Non-pigmented ciliary epithelial cell (primary cell): ENCODE data around the gene CCNF.
A peak's percentile ranks its signal among the peaks of the same experiment; 100 is the strongest.
"Not testable (repeated sequence)": the region's sequence is repeated elsewhere in the genome, so short reads cannot be mapped to it uniquely, and the experiment has no call there.

Experiments used
- DNase-seq: peaks from one replicate; pipeline ENCODE4 v3.0.0-alpha.2; 2010; ENCODE audit warnings: low read depth

CCNF gene

DNA sequence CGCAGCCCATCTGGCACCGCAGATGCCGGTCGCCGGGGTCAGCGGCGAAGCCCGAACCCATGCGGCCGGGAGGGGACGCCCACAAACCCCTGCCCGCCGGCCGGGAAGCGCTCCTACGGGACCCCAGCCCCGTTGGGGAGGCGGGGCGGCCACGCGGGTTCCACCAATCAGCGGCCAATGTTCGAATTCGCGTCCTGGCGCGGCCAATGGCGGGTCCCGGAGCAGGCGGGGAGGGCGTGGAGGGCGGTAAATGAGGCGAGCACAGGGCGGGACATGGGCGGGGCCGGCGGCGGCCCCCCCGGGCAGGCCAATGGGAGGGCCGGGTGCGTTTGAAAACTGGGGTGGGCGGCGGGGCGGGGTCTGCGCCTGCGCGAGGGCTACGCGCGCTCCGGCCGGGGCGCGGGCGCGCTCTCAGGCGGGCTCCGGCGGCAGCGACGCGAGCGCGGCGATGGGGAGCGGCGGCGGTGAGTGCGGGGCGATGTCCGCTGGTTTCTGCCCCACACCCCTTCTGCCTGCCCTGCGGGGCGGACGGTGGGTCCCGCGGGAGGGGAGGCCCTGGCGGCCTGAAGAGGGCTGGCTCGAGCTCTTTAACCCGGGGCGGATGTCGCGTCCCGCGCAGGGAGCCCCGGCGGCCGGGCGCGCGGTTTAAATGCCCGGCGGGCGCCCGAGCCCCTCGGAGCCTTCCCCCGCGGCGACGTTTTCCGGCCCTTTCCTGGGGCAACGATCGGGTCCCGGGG, at the start of gene CCNF:
TSS of gene CCNF (plus strand) at position 414 of the 737 bp plus-strand sequence. CDS start at position 449, 35 bp downstream.
- DNase-seq = peak; percentile 51

DNA sequence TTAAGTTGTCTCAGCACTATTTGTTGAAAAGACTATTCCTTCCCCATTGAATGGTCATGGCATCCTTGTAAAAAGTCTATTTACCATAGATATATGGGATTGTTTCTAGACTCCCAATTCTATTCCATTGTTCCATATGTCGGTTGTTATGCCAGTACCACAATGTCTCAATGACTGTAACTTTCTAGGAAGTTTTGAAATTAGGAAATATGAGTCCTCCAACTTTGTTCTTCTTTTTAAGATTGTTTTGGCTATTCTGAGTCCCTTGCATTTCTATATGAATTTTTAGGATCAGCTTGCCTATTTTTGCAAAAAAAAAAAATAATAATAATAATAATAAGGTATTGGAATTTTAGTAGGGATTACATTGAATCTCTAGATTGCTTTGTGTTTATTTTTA, 45.7 kb upstream of the CCNF start:
- DNase-seq = no peak

DNA sequence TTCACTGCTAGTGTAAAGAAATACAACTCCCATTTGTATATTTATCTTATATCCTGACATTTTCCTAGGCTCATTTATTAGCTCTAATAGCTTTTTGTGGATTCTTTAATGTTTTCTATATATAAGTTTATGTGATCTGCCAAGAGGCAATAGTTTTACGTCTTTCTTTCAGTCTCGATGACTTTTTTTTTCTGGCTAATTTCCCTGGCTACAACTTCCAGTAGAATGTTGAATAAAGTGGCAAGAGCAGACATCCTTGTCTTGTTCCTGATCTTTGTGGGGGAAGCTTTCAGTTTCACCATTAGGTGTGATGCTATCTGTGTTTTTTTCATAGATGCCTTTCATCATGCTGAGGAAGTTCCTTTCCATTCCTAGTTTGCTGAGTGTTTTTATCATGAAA, 44.8 kb upstream of the CCNF start:
- DNase-seq = no peak

- no peak for DNase-seq
These were observed 43.9 kb upstream of the CCNF start for GRCh38 chr16:2385190-2385836.

DNA sequence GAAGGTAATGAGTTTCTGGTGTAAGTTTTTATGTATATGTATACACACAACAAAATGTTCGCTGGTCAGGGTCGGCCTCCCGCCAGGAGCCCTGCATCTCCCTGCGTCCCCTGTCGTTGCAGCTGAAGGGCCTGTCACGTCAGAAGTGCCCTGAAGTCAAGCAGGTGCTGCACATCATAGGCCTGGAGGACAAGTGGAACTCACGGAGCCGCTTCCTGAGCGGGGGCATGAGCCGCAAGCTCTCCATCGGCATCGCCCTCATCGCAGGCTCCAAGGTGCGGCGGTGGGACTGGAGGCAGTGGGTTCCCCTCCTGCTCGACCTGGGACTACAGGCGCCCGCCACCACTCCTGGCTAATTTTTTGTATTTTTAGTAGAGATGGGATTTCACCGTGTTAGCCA, 43.3 kb upstream of the CCNF start:
- not testable (repeated sequence) for DNase-seq

DNA sequence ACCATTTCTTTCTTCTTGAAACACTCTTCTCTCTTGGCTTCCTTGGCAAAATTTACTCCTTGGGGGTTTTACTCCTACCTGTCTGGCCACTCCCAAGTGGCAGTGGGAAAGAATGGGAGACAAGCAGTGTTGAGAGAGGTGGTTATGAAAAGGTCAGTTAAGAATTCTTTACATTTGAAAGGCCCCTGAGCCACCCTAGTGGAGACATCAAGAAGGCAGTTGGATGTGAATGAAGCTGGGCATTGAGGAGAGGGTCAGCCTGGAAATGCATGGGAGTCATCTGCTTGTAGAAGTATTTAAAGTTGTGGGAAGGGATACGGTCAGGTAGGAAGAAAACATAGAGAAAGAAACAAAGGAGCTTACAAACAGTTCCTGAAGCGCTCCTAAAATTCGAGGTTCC, 42.3 kb upstream of the CCNF start:
- no peak for DNase-seq

- no peak for DNase-seq
These were observed 40.9 kb upstream of the CCNF start for GRCh38 chr16:2388139-2388874.

DNA sequence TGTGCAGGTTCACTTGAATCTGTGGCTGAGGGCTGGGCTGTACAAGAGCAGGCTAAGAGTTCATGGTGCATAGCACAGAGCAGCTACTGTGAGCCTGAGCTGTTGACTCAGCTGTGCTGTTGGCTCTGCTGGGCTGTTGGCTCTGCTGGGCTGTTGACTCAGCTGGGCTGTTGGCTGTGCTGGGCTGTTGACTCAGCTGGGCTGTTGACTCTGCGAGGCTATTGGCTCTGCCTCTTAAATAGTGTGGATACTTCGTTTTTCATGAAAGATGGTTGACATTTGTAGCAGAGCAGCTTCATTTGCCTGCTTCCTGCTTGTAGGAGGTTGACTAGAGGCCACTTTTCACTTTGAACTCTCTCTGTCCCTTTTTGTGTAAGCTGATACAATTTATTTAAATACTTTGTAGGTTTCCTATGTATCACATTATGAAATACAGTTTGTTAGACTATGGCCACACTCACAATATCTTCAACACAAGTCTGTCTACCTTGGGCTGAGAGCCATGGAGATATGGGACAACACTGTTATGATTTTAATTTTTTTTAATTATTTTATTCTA, 40.3 kb upstream of the CCNF start:
- no peak for DNase-seq

DNA sequence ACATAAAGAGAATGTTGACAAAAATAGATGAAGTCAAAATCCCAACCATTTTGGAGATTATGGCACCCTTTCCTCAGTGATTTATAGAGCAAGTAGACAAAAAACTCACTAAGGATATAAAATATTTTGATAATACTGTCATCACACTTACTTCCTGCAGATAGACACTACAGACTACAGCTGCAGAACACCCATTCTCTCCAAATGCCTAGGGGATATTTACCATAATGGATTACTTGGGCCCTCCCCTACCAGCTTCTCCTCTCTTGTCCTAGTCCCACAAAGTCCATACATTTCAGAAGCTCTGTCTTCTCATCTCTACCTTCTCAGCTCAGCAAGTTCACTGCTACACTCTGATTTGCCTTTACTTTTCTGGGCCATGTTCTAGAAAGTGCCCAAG, 37.2 kb upstream of the CCNF start:
- no peak for DNase-seq

- DNase-seq = no peak
These were observed 30.7 kb upstream of the CCNF start for GRCh38 chr16:2398520-2398919.

DNA sequence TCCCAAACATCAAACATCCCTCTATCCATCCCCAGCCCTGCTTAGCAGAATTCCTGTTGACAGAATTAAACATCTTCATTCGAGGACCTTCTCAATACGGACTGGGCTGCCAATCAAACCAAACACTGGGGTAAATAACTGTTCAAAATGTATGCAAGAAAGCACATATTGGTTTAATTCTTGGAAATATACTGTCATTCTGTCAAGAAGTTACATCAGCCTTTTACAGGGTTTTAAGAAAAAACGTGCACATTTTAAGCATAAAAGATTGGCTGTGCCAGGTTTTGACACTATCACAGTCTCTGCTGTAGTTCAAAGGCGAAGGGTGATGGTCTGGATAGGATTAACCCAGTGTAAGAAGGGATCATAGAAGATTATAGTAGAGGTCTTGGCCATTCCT, 25.1 kb upstream of the CCNF start:
- DNase-seq = no peak

DNA sequence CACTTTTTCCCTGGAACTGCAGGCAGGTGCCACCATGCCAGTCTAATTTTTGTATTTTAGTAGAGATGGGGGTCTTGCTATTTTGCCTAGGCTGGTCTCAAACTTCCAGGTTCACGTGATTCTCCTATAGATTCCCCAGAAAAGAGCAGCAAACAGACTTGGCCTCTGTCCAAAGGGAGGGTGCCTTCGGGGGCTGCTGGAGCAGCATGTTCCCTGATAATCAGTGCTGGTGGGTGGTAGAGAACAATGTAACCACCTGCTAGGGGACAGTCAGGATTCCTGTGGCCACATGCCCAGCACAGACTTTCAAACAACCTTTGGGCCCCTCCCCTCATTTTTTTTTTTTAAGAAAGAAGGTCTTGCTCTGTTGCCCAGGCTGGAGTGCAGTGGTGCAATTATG, 14.2 kb upstream of the CCNF start:
- DNase-seq = no peak

DNA sequence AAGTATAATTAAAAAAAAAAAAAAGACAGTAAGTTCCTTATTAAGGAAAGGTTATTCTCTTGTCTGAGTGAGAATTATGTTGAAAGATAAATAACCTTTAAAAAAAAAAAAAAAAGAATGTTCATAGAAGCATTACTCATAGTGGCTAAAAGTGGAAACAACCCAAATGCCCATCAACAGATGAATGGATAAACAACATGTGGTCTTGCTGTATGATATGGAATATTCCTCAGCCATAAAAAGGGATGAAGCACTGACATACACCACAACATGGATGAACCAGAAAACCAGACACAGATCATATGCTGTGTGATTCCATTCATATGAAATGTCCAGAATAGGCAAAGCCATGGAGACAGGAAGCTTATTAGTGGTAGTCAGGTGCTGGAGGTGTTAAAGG, 9.2 kb upstream of the CCNF start:
- DNase-seq = no peak

DNA sequence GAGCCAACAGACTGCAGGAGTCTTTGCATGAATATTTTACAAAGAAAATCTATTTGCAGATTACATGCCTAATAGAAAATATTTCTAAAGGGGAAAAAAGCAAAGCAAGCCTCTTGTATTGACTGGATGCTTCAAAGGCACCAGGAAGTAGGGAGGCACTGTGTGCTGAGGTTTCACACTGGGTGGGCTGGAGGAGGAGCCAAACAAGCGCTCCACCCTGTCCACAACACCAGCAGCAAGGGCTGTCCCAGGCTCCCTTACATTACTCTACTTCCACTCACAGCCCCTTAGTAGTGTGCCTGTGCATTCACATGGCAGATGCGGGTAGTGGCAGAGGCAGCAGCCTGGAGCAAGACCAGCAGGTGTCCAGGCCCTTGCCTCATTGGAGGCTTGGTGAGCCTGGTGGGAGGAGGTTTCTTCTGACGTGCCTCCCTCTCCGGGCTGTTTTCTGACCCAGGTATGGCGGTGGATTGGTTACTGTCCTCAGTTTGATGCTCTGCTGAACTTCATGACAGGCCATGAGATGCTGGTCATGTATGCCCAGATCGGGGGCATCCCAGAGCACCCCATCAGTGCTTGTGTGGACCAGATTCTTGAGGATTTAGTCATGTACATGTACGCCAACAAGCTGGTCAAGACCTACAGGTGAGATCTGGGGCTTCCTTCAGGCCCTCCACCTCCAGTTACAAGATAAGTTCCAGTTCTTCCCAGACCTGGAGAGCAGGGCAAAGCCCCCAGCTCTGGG, 7.0 kb upstream of the CCNF start:
- DNase-seq = no peak

DNA sequence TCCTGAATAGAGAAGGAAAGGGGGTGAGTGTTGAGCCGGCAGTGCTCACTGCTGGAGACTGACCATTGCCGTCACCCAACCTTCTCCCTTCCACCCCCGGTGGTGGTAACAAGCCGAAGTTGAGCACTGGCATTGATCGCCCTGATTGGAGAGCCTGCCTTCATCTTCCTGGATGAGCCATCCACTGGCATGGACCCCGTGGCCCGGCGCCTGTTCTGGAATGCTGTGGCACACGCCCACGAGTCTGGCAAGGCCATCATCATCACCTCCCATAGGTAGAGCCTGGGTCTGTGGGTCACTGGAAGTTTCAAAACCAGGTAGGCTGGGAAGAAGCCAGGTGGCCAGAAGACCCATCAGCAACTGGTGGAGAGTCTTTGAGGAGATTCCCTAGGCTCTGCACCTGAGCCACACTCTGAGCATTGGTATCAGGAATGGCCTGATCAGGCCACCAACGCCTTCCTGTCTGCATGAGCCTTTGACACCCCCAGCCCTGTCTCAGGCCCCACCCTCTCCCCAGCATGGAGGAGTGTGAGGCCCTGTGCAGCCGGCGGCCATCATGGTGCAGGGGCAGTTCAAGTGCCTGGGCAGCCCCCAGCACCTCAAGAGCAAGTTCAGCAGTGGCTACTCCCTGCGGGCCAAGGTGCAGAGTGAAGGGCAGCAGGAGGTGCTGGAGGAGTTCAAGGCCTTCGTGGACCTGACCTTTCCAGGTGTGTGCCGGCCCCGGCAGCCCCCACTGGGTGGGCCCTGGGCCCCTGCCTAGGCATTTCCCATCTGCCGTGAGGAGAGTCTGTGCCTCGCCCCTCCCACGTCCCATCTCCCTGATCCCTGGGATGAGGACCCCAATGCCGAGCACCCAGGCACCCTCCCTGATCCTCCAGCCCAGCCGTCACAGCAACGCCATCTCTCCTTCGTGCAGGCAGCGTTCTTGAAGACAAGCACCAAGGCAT, 4.9 kb upstream of the CCNF start:
- DNase-seq = no peak

DNA sequence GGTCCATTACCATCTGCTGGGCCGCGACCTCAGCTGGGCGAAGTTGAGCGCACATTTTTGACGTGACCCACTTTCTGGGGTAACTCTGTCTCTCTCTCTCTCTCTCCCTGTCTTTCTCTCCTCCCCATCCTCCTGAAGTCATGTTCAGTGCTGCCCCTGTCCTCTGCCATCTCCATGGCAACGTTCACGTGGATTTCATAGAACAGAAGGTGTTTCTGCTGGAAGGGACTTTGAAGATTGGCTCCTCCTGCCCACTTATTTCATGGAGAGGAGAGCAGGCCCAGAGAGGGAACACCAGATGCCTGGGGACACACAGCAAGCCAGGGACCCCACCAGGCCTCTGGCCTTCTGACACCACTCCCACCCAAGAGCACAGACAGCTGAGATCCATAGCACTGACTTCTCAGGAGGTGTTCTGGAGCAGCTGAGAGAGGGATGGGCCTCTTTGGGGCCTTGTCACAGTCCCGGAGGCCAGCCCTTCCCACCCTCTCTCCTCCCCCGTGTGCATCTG, 4.2 kb upstream of the CCNF start:
- no peak for DNase-seq

DNA sequence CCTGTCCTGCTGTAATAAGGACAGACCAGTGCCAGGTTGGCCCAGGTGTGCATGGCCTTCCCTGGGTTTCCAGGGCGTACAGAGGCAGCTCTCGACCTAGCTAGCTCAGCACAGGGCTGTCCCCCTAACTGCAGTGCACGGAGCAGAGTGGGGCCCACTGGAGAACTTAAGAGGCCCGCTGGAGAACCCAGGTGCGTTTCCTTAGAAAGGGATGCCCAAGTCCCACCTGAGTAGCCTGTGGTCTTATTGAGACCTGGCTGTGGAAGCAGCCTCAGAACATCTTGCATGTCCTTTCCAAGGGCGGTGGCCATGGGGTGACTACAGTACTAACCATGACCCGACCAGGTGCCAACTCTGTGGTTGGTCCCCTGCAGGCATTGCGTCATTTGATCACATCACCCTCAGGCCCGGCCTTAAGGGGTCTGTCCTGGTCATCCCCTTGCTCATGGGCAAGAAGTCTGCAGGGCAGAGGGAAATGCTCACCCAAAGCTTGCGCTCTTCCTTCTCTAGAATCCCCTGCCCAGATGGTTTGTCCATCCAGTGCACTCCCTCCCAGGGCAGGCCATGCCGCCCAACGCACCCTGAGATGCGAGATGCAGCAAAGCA, 3.3 kb upstream of the CCNF start:
- DNase-seq = no peak

GRCh38 chr16:2426941-2427361, 2.3 kb upstream of the CCNF start:
- no peak for DNase-seq

- DNase-seq = no peak
These were observed 1.7 kb upstream of the CCNF start for GRCh38 chr16:2427526-2427925.

DNA sequence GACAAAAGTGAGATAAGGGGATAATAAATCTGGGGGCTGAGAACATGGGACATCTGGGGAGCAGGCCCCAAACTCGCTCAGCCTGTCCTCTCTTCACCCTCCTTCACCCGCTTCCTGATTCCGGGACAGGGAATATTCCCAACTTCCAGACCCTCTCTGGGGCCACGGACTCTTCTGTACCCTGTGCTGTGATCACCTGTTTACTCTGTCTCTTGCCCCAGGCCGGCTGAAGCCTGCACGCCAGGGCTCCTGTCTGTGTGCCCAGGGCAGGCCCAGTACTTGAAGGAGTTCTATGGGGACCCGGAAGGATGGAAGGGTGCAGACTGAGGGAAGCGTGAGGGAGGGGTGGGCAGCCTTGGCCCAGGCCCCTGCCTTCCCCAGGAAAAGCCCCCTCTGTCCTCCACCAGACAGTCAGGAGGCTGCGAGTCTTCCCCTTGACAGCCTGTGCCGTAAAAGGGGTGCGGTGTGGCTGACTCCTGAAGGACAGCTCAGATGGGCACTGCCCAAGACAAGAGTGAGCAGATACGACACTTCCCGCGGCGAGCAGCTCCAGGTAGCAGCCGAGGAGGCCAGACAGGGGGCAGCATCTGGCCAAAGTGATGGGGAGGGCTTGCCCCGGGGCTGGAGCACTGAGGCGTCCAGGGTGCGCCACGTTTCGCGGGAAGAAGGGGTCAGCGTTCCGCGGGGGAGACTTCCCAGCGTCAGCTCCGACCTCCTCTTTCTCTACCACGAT, 1.0 kb upstream of the CCNF start:
- DNase-seq = no peak
